Calu3 (cell line): ENCODE measurements around the gene FARP1. TPM values are rescaled to one million over a fixed set of nuclear protein-coding genes. Genes with fewer than 3 reads are reported as not detected.

Experiments
- BruUV-seq: library from RNA; stranded (reverse); fragments of 400-500 nt; replicated peaks from 2 replicates; lab custom pipeline; 2021; lab: Mats Ljungman, UMichigan
- CTCF ChIA-PET: fragments of 300-600 bp; sonication (Branson Sonifier 250); formaldehyde crosslinking; loops from one replicate; lab custom pipeline; 2022; ENCODE audit warnings: antibody characterized with exemption; lab: Charles Lee
- DNase-seq: peaks from one replicate; pipeline ENCODE4 v3.0.0; 2022
- H3K27ac Mint-ChIP-seq: one replicate; pipeline ENCODE4 v1.8.0; 2022; ENCODE audit warnings: mixed read lengths; ENCODE audit not compliant: unreplicated experiment
- H3K27me3 Mint-ChIP-seq: one replicate; pipeline ENCODE4 v1.8.0; 2022; ENCODE audit warnings: mixed read lengths; ENCODE audit not compliant: unreplicated experiment
- H3K36me3 Mint-ChIP-seq: one replicate; pipeline ENCODE4 v1.8.0; 2022; ENCODE audit warnings: mild to moderate bottlenecking, moderate library complexity, mixed read lengths; ENCODE audit not compliant: insufficient read depth, unreplicated experiment
- H3K4me1 Mint-ChIP-seq: one replicate; pipeline ENCODE4 v1.8.0; 2022; ENCODE audit warnings: mild to moderate bottlenecking, low read depth, mixed read lengths; ENCODE audit not compliant: unreplicated experiment
- H3K4me3 Mint-ChIP-seq: one replicate; pipeline ENCODE4 v1.8.0; 2022; ENCODE audit warnings: mild to moderate bottlenecking, low read depth, moderate library complexity, mixed read lengths; ENCODE audit not compliant: unreplicated experiment
- H3K9me3 Mint-ChIP-seq: one replicate; pipeline ENCODE4 v1.8.0; 2022; ENCODE audit warnings: low read depth, mixed read lengths; ENCODE audit not compliant: unreplicated experiment
- intact Hi-C: fragments of 100-400 bp; cut with micrococcal nuclease; formaldehyde crosslinking; loops from one replicate; pipeline ENCODE4 v1.10.0; 2022; ENCODE audit not compliant: unreplicated experiment
- total RNA-seq: library from RNA; stranded (reverse); gene quantifications from 2 replicates; pipeline ENCODE4 v1.2.3, GENCODE V29; 2022
- TF ChIP-seq, protein P1 (sequence below): fragments of 200-600 bp; IDR thresholded peaks from one replicate; pipeline ENCODE4 v1.8.0; 2022; ENCODE audit warnings: antibody characterized with exemption; ENCODE audit not compliant: unreplicated experiment

Gene FARP1
- total RNA-seq, 1 experiment from 2014 or later: 47.0 TPM

DNA sequence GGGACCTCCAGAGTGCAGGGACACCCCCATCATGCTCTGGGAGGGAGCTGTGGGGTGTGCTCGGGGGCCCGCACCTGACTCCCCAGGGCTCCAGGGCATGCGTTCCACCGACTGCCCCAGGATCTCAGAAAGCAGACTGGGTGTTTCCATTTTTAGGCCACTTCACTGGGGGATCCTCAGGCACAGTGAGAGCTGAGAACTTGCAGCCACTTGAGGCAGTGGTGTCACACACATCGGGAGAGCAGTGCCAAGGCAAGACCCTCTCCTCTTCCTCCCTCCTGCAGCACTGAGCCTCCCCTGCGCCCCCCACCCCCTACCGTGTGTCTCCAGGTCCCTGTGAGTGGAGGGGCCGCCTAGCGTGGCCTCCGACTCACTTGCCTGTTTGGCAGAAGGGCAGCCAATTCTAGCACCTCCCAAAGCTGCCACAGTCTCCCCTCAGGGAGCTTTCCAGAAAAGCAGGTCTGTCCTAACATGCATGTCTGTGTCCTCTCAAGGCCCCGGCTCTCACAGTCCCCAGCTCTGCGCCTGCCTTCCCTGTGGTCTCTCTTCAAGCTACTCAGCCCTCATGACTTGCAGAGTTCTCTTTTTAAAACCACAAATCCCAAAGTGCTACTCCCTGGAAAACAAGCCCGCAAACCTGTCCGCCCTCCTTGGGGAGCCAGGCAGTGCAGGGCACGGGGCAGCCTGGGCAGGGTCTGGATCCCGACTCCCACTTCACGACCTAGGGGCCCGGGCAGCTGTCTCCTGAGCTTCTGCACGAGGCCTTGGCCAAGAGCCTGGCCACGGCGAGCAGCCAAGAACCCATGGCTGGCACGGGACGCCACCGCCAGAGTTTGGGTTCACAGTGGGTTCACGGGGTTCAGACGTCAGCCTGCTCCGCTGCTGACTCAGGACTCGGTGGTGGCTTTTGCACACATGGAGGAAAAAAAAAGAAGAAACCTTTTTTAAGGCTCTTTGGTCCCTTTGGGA is 339.9 kb downstream of the FARP1 start:
- peaks cover 30% of the 10 kb centered on the region for H3K36me3 Mint-ChIP-seq
- BruUV-seq: no TSS peak
- CTCF ChIA-PET: interaction anchor here (0.6 to 1.0 kb wide), 2 partner anchors 8 to 171 kb away, joined by 3 read pairs; no protein-coding TSS in a partner anchor
- no peaks in the 10 kb centered on the region for H3K27me3 Mint-ChIP-seq
- no peaks in the 10 kb centered on the region for H3K9me3 Mint-ChIP-seq
- TF ChIP-seq, protein P1, sequence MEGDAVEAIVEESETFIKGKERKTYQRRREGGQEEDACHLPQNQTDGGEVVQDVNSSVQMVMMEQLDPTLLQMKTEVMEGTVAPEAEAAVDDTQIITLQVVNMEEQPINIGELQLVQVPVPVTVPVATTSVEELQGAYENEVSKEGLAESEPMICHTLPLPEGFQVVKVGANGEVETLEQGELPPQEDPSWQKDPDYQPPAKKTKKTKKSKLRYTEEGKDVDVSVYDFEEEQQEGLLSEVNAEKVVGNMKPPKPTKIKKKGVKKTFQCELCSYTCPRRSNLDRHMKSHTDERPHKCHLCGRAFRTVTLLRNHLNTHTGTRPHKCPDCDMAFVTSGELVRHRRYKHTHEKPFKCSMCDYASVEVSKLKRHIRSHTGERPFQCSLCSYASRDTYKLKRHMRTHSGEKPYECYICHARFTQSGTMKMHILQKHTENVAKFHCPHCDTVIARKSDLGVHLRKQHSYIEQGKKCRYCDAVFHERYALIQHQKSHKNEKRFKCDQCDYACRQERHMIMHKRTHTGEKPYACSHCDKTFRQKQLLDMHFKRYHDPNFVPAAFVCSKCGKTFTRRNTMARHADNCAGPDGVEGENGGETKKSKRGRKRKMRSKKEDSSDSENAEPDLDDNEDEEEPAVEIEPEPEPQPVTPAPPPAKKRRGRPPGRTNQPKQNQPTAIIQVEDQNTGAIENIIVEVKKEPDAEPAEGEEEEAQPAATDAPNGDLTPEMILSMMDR: no peak
- H3K4me3 Mint-ChIP-seq: peak overlapping the region; percentile 67
- intact Hi-C loops: loop anchor here (5.0 kb wide), 2 partner anchors 90 to 170 kb away; no protein-coding TSS in a partner anchor
- peaks cover 18% of the 10 kb centered on the region for H3K4me1 Mint-ChIP-seq
- peak overlapping the region; percentile 98 for H3K27ac Mint-ChIP-seq
- no peak for DNase-seq

DNA sequence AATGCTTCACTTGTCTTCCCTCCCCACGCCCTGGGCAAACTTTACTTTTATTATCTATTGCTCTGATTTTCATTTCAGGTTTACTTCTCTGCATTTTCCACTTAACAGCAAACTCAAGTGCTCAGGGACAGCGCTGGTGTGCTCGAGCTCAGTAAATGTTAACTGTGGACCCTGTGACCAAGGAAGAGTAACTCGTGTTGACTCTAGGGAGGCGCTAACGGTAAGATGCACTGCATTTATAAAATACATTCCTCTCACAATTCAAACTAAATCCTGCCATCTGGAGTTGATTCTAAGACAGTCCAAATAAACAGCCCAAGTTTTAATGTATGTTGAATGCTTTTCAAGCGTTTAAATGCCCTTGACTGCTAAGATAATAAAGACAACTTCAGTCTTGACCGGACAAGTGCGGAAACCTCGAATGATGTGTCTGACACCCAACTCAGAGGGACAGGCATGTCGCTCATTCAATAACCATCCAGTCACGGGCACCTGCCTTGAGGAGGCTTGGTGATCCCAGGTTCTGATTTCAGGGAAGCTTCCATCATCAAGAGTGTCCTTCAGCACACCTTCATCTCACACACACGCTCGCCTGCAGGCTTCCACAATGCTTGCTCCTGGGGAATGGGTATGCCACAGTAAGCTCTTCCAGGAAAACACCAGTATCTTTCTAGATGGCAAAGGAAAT is 340.9 kb downstream of the FARP1 start:
- TSS peak; percentile 90 for BruUV-seq
- Mint-ChIP-seq H3K9me3 (no peaks in the 10 kb centered on the region), H3K27me3 (no peaks in the 10 kb centered on the region), H3K4me1 (peaks cover 8% of the 10 kb centered on the region), H3K27ac (peak overlapping the region; percentile 98), H3K4me3 (peak overlapping the region; percentile 67), H3K36me3 (peaks cover 24% of the 10 kb centered on the region)
- CTCF ChIA-PET: interaction anchor here (1.1 to 1.4 kb wide), 2 partner anchors 87 to 189 kb away, joined by 4 to 6 read pairs; no protein-coding TSS in a partner anchor
- intact Hi-C loops: loop anchor here (5.0 kb wide), 2 partner anchors 89 to 169 kb away; no protein-coding TSS in a partner anchor
- TF ChIP-seq, protein P1: no peak
- DNase-seq: no peak

DNA sequence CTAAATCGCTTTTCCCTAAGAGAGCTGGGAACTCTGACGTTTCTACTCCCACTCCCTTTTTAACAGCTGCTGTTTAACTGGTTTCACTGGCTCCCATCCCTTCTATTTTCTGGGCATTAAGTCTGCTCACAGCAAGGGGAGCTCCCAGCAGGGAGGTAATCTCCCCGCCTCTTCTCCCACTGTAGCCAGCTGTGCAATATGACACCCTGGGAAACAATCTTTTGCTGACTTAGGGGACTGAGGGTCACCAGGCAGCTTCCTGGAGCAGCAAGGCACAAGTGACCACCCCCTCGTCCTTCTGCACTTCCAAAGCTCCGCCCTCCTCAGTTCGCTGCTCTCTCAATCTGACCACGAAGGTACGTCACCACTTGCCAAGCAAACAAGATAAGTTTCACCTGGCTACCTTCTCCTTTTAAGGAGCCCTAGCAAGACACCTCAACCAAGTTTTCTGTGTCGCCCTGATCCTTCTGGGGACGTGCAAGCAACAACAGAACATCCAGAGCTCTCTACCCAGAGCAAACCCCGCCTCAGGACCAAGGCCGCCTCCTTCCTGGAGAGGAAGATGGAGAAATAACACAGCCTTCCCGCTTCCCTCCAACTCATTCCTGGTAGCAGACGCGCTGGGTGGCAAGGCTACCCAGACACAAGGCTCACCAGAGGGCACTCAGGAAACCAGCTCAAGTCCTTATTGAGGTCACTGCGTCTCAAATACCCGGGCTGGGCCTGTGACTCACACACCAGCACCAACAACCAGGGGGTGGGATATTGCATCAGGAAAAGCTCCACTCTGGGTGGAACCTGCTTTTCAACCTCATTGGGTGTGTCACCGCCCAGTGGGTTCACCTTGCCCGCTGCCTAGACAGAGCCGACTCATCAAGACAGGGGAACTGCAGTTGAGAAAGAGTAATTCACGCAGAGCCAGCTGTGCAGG is 341.7 kb downstream of the FARP1 start:
- intact Hi-C loops: loop anchor here (5.0 kb wide), 2 partner anchors 88 to 168 kb away; no protein-coding TSS in a partner anchor
- peak overlapping the region; percentile 98 for H3K27ac Mint-ChIP-seq
- H3K27me3 Mint-ChIP-seq: no peaks in the 10 kb centered on the region
- CTCF ChIA-PET: interaction anchor here (0.7 to 1.4 kb wide), 5 partner anchors 23 to 189 kb away, joined by 3 to 6 read pairs (median 4); no protein-coding TSS in a partner anchor
- peak overlapping the region; percentile 67 for H3K4me3 Mint-ChIP-seq
- no TSS peak for BruUV-seq
- TF ChIP-seq, protein P1: no peak
- DNase-seq: peak; percentile 77
- peaks cover 24% of the 10 kb centered on the region for H3K36me3 Mint-ChIP-seq
- H3K9me3 Mint-ChIP-seq: no peaks in the 10 kb centered on the region
- peaks cover 9% of the 10 kb centered on the region for H3K4me1 Mint-ChIP-seq
